Measurements from ENCODE around the gene MUC22. TPM values are rescaled to one million over a fixed set of nuclear protein-coding genes. Genes with fewer than 3 reads are reported as not detected.

MUC22 gene
- total RNA-seq, 4 donors from 2014 or later, result not detected

DNA sequence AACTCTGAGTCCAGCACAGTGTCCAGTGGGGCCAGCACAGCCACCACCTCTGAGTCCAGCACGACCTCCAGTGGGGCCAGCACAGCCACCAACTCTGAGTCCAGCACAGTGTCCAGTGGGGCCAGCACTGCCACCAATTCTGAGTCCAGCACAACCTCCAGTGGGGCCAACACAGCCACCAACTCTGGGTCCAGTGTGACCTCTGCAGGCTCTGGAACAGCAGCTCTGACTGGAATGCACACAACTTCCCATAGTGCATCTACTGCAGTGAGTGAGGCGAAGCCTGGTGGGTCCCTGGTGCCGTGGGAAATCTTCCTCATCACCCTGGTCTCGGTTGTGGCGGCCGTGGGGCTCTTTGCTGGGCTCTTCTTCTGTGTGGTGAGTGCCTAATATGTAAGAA, 23.0 kb upstream of the MUC22 start:
- DNase-seq, result no peak
- H3K4me1 ChIP-seq, result no peaks in the 10 kb centered on the region
- no peak overlapping the region for H3K4me3 ChIP-seq
- no peaks in the 10 kb centered on the region for H3K27me3 ChIP-seq
- no peak overlapping the region for H3K27ac ChIP-seq
- TF ChIP-seq, protein P1, sequence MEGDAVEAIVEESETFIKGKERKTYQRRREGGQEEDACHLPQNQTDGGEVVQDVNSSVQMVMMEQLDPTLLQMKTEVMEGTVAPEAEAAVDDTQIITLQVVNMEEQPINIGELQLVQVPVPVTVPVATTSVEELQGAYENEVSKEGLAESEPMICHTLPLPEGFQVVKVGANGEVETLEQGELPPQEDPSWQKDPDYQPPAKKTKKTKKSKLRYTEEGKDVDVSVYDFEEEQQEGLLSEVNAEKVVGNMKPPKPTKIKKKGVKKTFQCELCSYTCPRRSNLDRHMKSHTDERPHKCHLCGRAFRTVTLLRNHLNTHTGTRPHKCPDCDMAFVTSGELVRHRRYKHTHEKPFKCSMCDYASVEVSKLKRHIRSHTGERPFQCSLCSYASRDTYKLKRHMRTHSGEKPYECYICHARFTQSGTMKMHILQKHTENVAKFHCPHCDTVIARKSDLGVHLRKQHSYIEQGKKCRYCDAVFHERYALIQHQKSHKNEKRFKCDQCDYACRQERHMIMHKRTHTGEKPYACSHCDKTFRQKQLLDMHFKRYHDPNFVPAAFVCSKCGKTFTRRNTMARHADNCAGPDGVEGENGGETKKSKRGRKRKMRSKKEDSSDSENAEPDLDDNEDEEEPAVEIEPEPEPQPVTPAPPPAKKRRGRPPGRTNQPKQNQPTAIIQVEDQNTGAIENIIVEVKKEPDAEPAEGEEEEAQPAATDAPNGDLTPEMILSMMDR (IDR thresholded peaks at IDR 0.05), result no peak
- TF ChIP-seq POLR2A (IDR thresholded peaks at IDR 0.05), result no peak
- no peaks in the 10 kb centered on the region for H3K9me3 ChIP-seq
- no peaks in the 10 kb centered on the region for H3K36me3 ChIP-seq

DNA sequence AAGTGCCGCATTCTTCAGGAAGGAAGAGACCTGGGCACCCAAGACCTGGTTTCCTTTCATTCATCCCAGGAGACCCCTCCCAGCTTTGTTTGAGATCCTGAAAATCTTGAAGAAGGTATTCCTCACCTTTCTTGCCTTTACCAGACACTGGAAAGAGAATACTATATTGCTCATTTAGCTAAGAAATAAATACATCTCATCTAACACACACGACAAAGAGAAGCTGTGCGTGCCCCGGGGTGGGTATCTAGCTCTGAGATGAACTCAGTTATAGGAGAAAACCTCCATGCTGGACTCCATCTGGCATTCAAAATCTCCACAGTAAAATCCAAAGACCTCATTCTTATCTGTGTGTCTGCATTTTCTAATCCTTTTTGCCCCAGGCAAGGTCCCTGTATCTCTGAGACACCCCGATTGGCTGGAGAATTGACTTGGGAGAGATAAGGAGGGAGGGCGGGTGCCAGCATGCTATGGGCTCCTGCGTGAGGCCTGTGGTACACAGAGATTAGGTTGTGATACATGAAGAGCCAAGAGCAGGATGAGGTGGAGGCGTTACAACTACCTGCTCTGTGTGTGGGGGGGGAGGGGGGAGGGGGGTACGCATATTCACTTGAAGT, 22.0 kb upstream of the MUC22 start:
- H3K36me3 ChIP-seq, result no peaks in the 10 kb centered on the region
- DNase-seq, result no peak

DNA sequence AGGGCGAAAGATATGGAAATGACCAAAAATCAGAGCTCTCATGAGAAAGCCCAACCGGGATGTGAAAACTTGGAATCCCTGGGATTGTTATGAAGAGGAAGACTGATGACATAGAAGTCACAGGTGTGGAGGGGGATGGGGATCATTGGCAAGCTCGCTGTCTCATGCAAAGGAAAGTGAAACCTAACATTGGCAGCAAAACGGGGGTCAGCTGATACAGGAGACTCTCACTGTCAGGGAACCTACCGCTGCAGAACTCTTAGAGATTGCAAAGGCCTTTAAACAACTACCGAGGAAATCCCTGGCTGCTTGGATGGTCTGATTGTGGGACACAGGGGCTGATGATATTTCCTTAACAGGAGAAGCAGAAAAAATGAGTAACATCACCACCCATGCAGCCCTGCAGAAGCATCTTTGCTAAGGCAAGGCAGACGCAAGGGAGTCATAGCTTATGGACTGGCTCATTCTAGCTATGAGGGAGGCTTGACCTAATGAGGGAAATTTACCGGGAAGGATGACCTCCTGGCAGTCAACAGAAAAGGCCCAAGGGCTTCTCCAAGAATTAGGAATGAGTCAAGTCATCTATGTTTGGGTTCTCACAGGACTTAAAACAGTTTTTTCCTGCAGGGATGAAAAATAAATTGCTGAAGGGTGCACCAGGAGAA, 19.7 kb upstream of the MUC22 start:
- Histone ChIP-seq H3K27ac (no peak overlapping the region), H3K9me3 (no peaks in the 10 kb centered on the region), H3K4me1 (no peaks in the 10 kb centered on the region), H3K36me3 (no peaks in the 10 kb centered on the region), H3K27me3 (no peaks in the 10 kb centered on the region), H3K4me3 (no peak overlapping the region)
- DNase-seq, result peak in 1 of 3 donors; percentile 47
- TF ChIP-seq POLR2A (IDR thresholded peaks at IDR 0.05), result no peak
- TF ChIP-seq, protein P1 (IDR thresholded peaks at IDR 0.05), result no peak

More for the DNA sequence above, 22.0 kb upstream of the MUC22 start:
- TF ChIP-seq, protein P1 (IDR thresholded peaks at IDR 0.05), result no peak
- no peak for TF ChIP-seq POLR2A (IDR thresholded peaks at IDR 0.05)
- H3K27me3 ChIP-seq, result no peaks in the 10 kb centered on the region
- no peaks in the 10 kb centered on the region for H3K4me1 ChIP-seq
- H3K9me3 ChIP-seq, result no peaks in the 10 kb centered on the region
- no peak overlapping the region for H3K4me3 ChIP-seq
- no peak overlapping the region for H3K27ac ChIP-seq

DNA sequence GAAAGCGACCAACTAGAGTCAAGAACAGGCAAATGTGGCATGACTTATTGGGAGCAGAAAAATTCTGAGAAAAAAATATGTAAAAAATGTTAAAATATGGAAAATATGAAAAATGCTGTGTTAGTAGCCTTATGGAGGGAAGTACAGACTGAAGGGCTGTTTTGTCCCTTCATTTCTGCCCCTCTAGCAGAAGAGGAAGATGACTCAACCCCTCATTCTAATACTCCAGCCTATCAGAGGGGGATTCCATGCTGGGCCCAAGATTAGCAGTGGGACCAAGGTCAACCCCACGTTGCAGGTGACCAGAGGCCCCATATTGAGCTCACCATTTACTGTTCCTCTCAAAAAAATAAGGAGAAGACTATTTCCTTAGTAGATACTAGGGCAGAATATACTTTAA, 18.4 kb upstream of the MUC22 start:
- H3K4me3 ChIP-seq, result no peak overlapping the region
- TF ChIP-seq, protein P1 (IDR thresholded peaks at IDR 0.05), result no peak
- TF ChIP-seq POLR2A (IDR thresholded peaks at IDR 0.05), result no peak
- no peaks in the 10 kb centered on the region for H3K36me3 ChIP-seq
- no peaks in the 10 kb centered on the region for H3K27me3 ChIP-seq
- H3K4me1 ChIP-seq, result no peaks in the 10 kb centered on the region
- no peak for DNase-seq
- H3K27ac ChIP-seq, result no peak overlapping the region
- H3K9me3 ChIP-seq, result no peaks in the 10 kb centered on the region

DNA sequence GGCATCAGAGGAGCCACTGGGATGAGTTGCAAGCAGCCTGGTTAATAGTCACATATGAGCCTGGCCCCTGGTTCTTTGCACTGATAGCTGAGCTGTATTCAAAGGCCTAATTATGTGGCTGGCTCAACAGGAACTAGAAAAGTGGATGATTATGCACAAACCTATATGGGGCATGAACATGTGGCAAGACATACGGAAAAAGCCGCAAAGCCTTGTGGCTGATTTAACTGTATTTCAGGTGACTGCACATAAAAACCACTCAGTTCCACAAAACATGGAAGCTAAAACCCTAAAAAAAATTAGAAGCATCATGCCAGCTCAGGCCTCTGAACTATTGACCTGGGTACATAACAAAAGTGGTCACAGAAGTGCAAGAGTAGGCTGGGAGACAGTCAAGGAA, 13.0 kb upstream of the MUC22 start:
- Histone ChIP-seq H3K27ac (no peak overlapping the region), H3K9me3 (no peaks in the 10 kb centered on the region), H3K4me3 (no peak overlapping the region), H3K27me3 (no peaks in the 10 kb centered on the region), H3K4me1 (no peaks in the 10 kb centered on the region), H3K36me3 (no peaks in the 10 kb centered on the region)
- TF ChIP-seq, protein P1 (IDR thresholded peaks at IDR 0.05), result no peak
- no peak for TF ChIP-seq POLR2A (IDR thresholded peaks at IDR 0.05)
- DNase-seq, result no peak

Measured in Peyer's patch (tissue), 4 donors.